Smooth muscle cell (in vitro differentiated cells): Measurements from ENCODE around the gene GABRD. TPM values are rescaled to one million over a fixed set of nuclear protein-coding genes. Genes with fewer than 3 reads are reported as not detected.
A peak's percentile ranks its signal among the peaks of the same experiment; 100 is the strongest.

ENCODE experiments used
- DNase-seq: peaks from one replicate; lab custom pipeline; 2025; ENCODE audit not compliant: unreplicated experiment; lab: John Stamatoyannopoulos, UW
- H2AFZ ChIP-seq: fragments of 200-600 bp; sonication (generic); 2 replicates; pipeline ENCODE4 v1.6.0; 2016; ENCODE audit warnings: antibody characterized with exemption, low read depth, mild to moderate bottlenecking
- H3F3A ChIP-seq: fragments of 200-600 bp; sonication (generic); 2 replicates; pipeline ENCODE4 v1.6.0; 2017; ENCODE audit warnings: antibody characterized with exemption, low read depth
- H3K27ac ChIP-seq: fragments of 200-600 bp; sonication (generic); 2 replicates; pipeline ENCODE4 v1.5.1; 2016; ENCODE audit warnings: low read depth, mild to moderate bottlenecking
- H3K27me3 ChIP-seq: fragments of 200-600 bp; sonication (generic); 2 replicates; pipeline ENCODE4 v1.6.1; 2016; ENCODE audit warnings: low read depth, mild to moderate bottlenecking
- H3K36me3 ChIP-seq: fragments of 200-600 bp; sonication (generic); 2 replicates; pipeline ENCODE4 v1.5.1; 2016; ENCODE audit warnings: low read depth
- H3K4me1 ChIP-seq: fragments of 200-600 bp; sonication (generic); 2 replicates; pipeline ENCODE4 v1.5.1; 2016; ENCODE audit warnings: low read depth
- H3K4me2 ChIP-seq: fragments of 200-600 bp; sonication (generic); 2 replicates; pipeline ENCODE4 v1.6.0; 2016; ENCODE audit warnings: mild to moderate bottlenecking
- H3K4me3 ChIP-seq: fragments of 200-600 bp; sonication (generic); 2 replicates; pipeline ENCODE4 v1.5.1; 2016; ENCODE audit warnings: mild to moderate bottlenecking
- H3K79me2 ChIP-seq: fragments of 200-600 bp; sonication (generic); 2 replicates; pipeline ENCODE4 v1.6.0; 2016; ENCODE audit warnings: low read depth, mild to moderate bottlenecking
- H3K9ac ChIP-seq: fragments of 200-600 bp; sonication (generic); 2 replicates; pipeline ENCODE4 v1.6.0; 2016; ENCODE audit warnings: low read depth
- H3K9me3 ChIP-seq: fragments of 200-600 bp; sonication (generic); replicated peaks from 2 replicates; pipeline ENCODE4 v1.5.1; 2016; ENCODE audit warnings: low read depth
- H4K20me1 ChIP-seq: fragments of 200-600 bp; sonication (generic); 2 replicates; pipeline ENCODE4 v1.6.0; 2016; ENCODE audit warnings: low read depth
- CTCF ChIP-seq: fragments of 200-600 bp; sonication (generic); IDR thresholded peaks from 2 replicates; pipeline ENCODE4 v1.5.1; 2017; ENCODE audit warnings: borderline replicate concordance, mild to moderate bottlenecking, antibody characterized with exemption; ENCODE audit not compliant: insufficient read depth, poor library complexity, severe bottlenecking
- WGBS: methylation state at CpG from one replicate; pipeline ENCODE4 v1.1.7; 2016; ENCODE audit warnings: low lambda C conversion rate; 5-methylcytosine and 5-hydroxymethylcytosine counted together
- polyA plus RNA-seq: library from polyadenylated mRNA; unstranded; fragments of >200 nt; fragmentation: Nextera tagmentation; extraction: Ambion mirVana; gene quantifications from 2 replicates; pipeline ENCODE4 v1.2.1, GENCODE V29; 2016
- total RNA-seq: library from RNA; depleted of rRNA; stranded (reverse); fragments of >200 nt; gene quantifications from 2 replicates; pipeline ENCODE4 v1.2.3, GENCODE V29; 2014

The GABRD gene
- total and polyA plus RNA-seq, 2 experiments from 2014 or later, result not detected

GRCh38 chr1:2001773-2002411, 17.3 kb upstream of the GABRD start:
- no peaks in the 10 kb centered on the region for H3K79me2 ChIP-seq
- H3K9ac ChIP-seq, result no peak overlapping the region
- no peak overlapping the region for H3K27ac ChIP-seq
- 64% methylated on average over 13 of the region's 13 CpGs for WGBS
- H4K20me1 ChIP-seq, result no peaks in the 10 kb centered on the region
- H3K36me3 ChIP-seq, result no peaks in the 10 kb centered on the region
- H3K9me3 ChIP-seq, result no peaks in the 10 kb centered on the region
- H3K27me3 ChIP-seq, result no peaks in the 10 kb centered on the region
- no peak overlapping the region for H2AFZ ChIP-seq
- peaks cover 3% of the 10 kb centered on the region for H3K4me1 ChIP-seq
- no peak for DNase-seq
- no peak for TF ChIP-seq CTCF
- no peak overlapping the region for H3K4me3 ChIP-seq
- no peaks in the 10 kb centered on the region for H3F3A ChIP-seq
- no peak overlapping the region for H3K4me2 ChIP-seq

- DNase-seq, result peak; percentile 23
- Histone ChIP-seq H3K9me3 (no peaks in the 10 kb centered on the region), H2AFZ (peak within 1 kb of the TSS; percentile 79), H3K4me2 (peak within 1 kb of the TSS; percentile 95), H3K4me3 (peak within 1 kb of the TSS; percentile 47), H3K27ac (no peak within 1 kb of the TSS), H3K79me2 (no peaks in the 10 kb centered on the region), H4K20me1 (no peaks in the 10 kb centered on the region), H3F3A (no peaks in the 10 kb centered on the region), H3K36me3 (no peaks in the 10 kb centered on the region), H3K27me3 (no peaks in the 10 kb centered on the region), H3K9ac (peak within 1 kb of the TSS; percentile 51), H3K4me1 (peaks cover 3% of the 10 kb centered on the region)
- WGBS, result 8% methylated on average over 43 of the region's 49 CpGs
- TF ChIP-seq CTCF, result no peak
Measured at GRCh38 chr1:2003541-2004131, 15.5 kb upstream of the GABRD start, which contains the start of gene CFAP74. Gene CFAP74, minus strand, starts transcription at chr1:2003786. Its CDS starts 12,830 bp downstream, at chr1:1990956.

- Histone ChIP-seq H3K4me2 (no peak overlapping the region), H3K79me2 (no peaks in the 10 kb centered on the region), H3K36me3 (no peaks in the 10 kb centered on the region), H3K27me3 (no peaks in the 10 kb centered on the region), H3K4me1 (peaks cover 3% of the 10 kb centered on the region), H3K4me3 (no peak overlapping the region), H3F3A (no peaks in the 10 kb centered on the region), H4K20me1 (no peaks in the 10 kb centered on the region), H3K9me3 (no peaks in the 10 kb centered on the region), H2AFZ (no peak overlapping the region), H3K9ac (no peak overlapping the region), H3K27ac (no peak overlapping the region)
- no peak for DNase-seq
- 94% methylated on average over 21 of the region's 21 CpGs for WGBS
- no peak for TF ChIP-seq CTCF
Measured at GRCh38 chr1:2004856-2005255, 14.3 kb upstream of the GABRD start.
